ENCODE measurements around the gene COPS8. TPM values are rescaled to one million over a fixed set of nuclear protein-coding genes. Genes with fewer than 3 reads are reported as not detected.

The COPS8 gene
- total RNA-seq, 1 experiment from 2014 or later, result 49.9 TPM

DNA sequence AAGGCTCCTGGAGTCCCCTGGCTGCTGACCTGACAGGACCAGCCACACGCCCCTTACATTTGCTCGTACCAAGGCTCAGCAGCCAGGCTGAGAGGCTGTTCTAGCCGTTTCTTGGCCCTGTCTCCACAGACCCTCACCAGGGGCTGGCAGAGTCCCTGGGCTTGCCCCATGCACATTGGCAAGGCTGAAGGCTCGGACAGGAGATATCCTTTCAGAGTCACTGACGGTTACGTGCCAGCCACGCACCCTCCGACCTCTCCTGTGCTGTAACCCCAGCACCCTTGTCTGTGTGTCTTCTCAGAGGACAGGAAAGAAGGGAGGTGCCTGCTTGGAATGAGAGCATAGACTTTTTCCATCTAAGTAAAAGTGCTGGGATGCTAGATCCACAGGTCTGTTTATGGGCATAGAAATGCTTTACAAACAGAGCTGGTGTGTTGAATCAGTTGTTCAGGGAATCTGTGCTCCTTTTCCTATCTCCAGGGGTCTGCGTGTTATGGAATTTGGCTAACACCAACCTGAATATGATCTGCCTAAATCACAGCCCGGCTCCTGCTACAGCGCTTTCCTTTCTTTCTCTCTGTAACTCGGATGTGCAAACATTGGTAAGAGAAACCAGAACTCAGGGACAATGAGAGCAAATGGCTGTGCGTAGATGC, 41.0 kb downstream of the COPS8 start:
- no peaks in the 10 kb centered on the region for H3K4me1 Mint-ChIP-seq (ENCODE audit: low read depth, unreplicated experiment)
- H3K4me3 Mint-ChIP-seq (ENCODE audit: low read depth, unreplicated experiment), result no peak overlapping the region
- H3K27me3 Mint-ChIP-seq (ENCODE audit: unreplicated experiment), result no peaks in the 10 kb centered on the region
- no peak for DNase-seq
- no peaks in the 10 kb centered on the region for H3K36me3 Mint-ChIP-seq (ENCODE audit: insufficient read depth, unreplicated experiment)
- no peaks in the 10 kb centered on the region for H3K9me3 Mint-ChIP-seq (ENCODE audit: low read depth, unreplicated experiment)
- intact Hi-C loops (cut with micrococcal nuclease; ENCODE audit: unreplicated experiment), result loop anchor here (10.0 kb wide), 1 partner anchor 448 kb away; no protein-coding TSS in a partner anchor
- TF ChIP-seq, protein P1, sequence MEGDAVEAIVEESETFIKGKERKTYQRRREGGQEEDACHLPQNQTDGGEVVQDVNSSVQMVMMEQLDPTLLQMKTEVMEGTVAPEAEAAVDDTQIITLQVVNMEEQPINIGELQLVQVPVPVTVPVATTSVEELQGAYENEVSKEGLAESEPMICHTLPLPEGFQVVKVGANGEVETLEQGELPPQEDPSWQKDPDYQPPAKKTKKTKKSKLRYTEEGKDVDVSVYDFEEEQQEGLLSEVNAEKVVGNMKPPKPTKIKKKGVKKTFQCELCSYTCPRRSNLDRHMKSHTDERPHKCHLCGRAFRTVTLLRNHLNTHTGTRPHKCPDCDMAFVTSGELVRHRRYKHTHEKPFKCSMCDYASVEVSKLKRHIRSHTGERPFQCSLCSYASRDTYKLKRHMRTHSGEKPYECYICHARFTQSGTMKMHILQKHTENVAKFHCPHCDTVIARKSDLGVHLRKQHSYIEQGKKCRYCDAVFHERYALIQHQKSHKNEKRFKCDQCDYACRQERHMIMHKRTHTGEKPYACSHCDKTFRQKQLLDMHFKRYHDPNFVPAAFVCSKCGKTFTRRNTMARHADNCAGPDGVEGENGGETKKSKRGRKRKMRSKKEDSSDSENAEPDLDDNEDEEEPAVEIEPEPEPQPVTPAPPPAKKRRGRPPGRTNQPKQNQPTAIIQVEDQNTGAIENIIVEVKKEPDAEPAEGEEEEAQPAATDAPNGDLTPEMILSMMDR (IDR thresholded peaks at IDR 0.05; ENCODE audit: unreplicated experiment), result no peak
- CTCF ChIA-PET, result no interaction called here
- H3K27ac Mint-ChIP-seq (ENCODE audit: unreplicated experiment), result no peak overlapping the region
- BruUV-seq (replicated peaks), result no TSS peak

DNA sequence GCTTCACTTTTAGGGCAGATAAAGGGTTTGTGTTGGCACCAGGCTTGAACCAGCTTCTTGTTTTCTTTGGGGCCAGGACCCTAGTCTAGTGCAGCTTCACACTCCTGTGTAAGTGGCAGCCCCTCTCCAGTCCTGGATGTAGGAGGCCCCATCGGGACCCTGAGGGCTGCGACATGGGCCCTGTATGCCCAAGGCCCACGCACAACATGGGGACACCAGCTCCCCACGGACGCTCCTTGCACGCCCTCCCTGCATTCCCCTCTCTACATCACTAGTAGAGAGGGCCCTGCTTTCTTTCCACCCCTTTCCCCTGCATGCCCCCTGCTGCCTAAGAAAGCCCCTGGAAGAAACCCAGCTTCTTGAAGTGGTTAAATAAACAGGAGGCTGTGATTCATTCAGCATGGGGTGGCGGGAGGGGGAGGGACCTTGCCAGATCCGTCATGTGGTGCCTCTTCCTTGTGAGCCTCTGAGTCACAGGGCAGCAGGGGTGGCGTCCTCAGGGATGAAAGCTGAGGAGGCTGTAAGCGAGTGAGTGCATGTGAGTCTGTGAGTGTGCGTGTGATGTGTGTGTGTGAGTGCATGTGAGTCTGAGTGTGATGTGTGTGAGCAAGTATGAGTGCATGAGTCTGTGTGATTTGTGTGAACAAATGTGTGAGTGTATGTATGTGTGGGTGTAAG, 42.5 kb downstream of the COPS8 start:
- TF ChIP-seq, protein P1 (IDR thresholded peaks at IDR 0.05; ENCODE audit: unreplicated experiment), result no peak
- CTCF ChIA-PET, result interaction anchor here (0.6 to 1.2 kb wide), 4 partner anchors 12 to 343 kb away, joined by 3 to 4 read pairs (median 3); no protein-coding TSS in a partner anchor
- Mint-ChIP-seq H3K4me1 (ENCODE audit: low read depth, unreplicated experiment) (no peaks in the 10 kb centered on the region), H3K27ac (ENCODE audit: unreplicated experiment) (no peak overlapping the region), H3K27me3 (ENCODE audit: unreplicated experiment) (no peaks in the 10 kb centered on the region), H3K9me3 (ENCODE audit: low read depth, unreplicated experiment) (no peaks in the 10 kb centered on the region), H3K4me3 (ENCODE audit: low read depth, unreplicated experiment) (no peak overlapping the region), H3K36me3 (ENCODE audit: insufficient read depth, unreplicated experiment) (no peaks in the 10 kb centered on the region)
- BruUV-seq (replicated peaks), result no TSS peak
- intact Hi-C loops (cut with micrococcal nuclease; ENCODE audit: unreplicated experiment), result loop anchor here (10.0 kb wide), 1 partner anchor 447 kb away; no protein-coding TSS in a partner anchor
- peak; percentile 88 for DNase-seq

DNA sequence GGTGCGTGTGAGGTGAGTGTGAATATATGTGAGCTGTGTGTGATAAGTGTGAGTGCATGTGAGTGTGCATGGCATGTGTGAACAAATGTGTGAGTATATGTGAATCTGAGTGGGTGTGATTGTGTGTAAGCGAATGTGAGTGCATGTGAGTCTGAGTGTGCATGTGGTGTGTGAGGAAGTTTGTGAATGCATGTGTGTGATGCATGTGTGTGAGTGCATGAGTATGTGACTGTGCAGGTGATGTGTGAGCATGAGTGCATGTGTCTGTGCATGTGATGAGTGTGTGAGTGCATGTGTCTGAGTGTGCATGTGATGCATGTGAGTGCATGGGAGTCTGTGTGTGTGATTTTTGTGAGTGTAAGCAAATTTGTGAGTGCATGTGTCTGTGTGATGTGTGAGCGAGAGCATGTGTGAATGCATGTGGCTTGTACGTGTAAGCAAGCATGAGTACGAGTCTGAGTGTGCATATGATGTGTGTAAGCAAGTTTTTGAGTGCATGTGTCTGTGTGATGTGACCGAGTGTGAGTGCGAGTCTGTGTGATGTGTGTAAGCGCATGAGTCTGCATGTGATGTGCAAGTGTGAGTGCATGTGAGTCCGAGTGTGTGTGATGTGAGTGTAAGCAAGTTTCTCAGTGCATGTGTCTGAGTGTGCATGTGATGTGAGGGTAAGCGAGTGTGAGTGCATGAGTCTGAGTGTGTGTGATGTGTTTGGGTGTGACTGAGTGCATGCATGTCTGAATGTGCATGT, 43.3 kb downstream of the COPS8 start:
- Mint-ChIP-seq H3K9me3 (ENCODE audit: low read depth, unreplicated experiment) (no peaks in the 10 kb centered on the region), H3K36me3 (ENCODE audit: insufficient read depth, unreplicated experiment) (no peaks in the 10 kb centered on the region), H3K27me3 (ENCODE audit: unreplicated experiment) (no peaks in the 10 kb centered on the region), H3K4me3 (ENCODE audit: low read depth, unreplicated experiment) (no peak overlapping the region), H3K4me1 (ENCODE audit: low read depth, unreplicated experiment) (no peaks in the 10 kb centered on the region), H3K27ac (ENCODE audit: unreplicated experiment) (no peak overlapping the region)
- no TSS peak for BruUV-seq (replicated peaks)
- intact Hi-C loops (cut with micrococcal nuclease; ENCODE audit: unreplicated experiment), result loop anchor here (10.0 kb wide), 1 partner anchor 446 kb away; no protein-coding TSS in a partner anchor
- TF ChIP-seq, protein P1 (IDR thresholded peaks at IDR 0.05; ENCODE audit: unreplicated experiment), result no peak
- CTCF ChIA-PET, result interaction anchor here (1.0 to 1.2 kb wide), 3 partner anchors 12 to 342 kb away, joined by 3 to 4 read pairs (median 3); no protein-coding TSS in a partner anchor
- DNase-seq, result no peak

DNA sequence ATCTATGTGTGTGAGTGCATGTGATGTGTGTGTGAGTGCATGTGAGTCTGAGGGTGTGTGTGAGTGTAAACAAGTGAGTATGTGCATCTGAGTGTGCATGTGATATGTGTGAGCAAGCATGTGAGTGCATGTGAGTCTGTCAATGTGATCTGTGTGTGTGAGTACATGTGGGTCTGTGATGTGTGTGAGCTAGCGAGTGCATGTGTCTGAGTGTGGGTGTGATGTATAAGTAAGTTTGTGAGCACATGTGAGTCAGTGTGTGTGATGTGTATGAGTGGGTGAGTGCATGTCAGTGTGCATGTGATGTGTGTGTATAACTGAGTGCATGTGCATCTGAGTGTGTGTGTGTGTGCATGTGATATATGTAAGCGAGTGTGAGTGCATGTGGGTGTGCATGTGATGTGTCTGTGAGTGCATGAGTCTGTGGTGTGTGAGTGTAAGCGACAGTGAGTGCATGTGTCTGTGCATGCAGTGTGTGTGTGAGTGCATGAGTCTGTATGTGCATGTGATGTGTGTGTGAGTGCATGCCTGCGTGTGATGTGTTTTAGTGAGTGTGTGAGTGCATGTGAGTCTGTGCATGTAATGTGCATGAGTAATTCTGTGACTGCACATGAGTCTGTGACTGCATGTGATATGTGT, 44.1 kb downstream of the COPS8 start:
- intact Hi-C loops (cut with micrococcal nuclease; ENCODE audit: unreplicated experiment), result loop anchor here (10.0 kb wide), 1 partner anchor 445 kb away; no protein-coding TSS in a partner anchor
- no peaks in the 10 kb centered on the region for H3K4me1 Mint-ChIP-seq (ENCODE audit: low read depth, unreplicated experiment)
- TF ChIP-seq, protein P1 (IDR thresholded peaks at IDR 0.05; ENCODE audit: unreplicated experiment), result no peak
- BruUV-seq (replicated peaks), result no TSS peak
- no peak overlapping the region for H3K27ac Mint-ChIP-seq (ENCODE audit: unreplicated experiment)
- no peak for DNase-seq
- H3K9me3 Mint-ChIP-seq (ENCODE audit: low read depth, unreplicated experiment), result no peaks in the 10 kb centered on the region
- CTCF ChIA-PET, result no interaction called here
- no peaks in the 10 kb centered on the region for H3K27me3 Mint-ChIP-seq (ENCODE audit: unreplicated experiment)
- no peaks in the 10 kb centered on the region for H3K36me3 Mint-ChIP-seq (ENCODE audit: insufficient read depth, unreplicated experiment)
- no peak overlapping the region for H3K4me3 Mint-ChIP-seq (ENCODE audit: low read depth, unreplicated experiment)

Measured in Calu3 (cell line).